Bronchial smooth muscle cell (primary cell): ENCODE data around the gene YIPF6. TPM values are rescaled to one million over a fixed set of nuclear protein-coding genes. Genes with fewer than 3 reads are reported as not detected.

Experiments
- total RNA-seq: library from RNA; depleted of rRNA; stranded (reverse); fragments of >200 nt; gene quantifications from 2 replicates; pipeline ENCODE4 v1.2.1, GENCODE V29; 2014

The YIPF6 gene, protein sequence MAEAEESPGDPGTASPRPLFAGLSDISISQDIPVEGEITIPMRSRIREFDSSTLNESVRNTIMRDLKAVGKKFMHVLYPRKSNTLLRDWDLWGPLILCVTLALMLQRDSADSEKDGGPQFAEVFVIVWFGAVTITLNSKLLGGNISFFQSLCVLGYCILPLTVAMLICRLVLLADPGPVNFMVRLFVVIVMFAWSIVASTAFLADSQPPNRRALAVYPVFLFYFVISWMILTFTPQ
- total RNA-seq, result 9.9 and 20.3 TPM in 2 replicates

DNA sequence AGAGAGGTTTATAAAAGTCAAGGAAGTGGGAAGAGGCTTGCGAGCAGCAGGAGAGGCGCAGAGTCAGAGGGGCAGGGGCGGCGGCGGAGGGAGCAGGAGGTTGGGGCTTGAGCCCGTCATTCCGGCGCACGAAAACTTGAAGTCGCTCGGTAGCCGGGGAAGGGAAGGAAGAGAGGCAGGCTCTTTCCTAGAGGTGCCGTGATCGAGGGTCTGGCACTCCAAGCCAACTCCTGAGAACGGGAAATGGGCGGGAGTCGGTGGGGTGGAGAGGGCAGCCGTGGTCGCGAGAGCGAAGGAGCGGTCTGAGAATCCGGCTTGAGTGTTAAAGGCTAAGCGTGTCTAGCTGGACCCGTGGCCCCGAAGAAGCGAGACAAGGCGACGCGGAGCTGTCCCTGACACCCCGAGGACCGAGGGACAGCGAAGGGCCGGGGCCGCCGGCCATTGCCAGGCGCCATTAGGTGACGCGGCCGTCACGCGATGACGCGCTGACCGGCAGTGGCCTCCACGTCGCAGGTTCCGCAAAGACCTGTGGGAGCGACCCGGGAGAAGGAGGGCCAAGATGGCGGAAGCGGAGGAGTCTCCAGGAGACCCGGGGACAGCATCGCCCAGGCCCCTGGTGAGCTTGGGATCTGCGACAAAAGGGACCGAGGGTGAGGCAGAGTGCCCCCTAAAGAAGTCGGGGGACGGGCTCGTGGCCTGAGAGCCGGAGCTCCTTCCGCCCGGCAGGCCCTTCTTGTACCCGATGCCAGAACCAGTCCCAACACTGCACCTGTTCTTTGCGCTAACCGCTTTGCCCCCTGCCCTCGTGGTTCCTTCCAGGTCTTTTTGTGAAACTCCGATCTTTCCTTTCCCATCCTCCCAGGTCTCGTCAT, at the start of gene YIPF6:
YIPF6 (plus strand) TSS at position 544 of the 872 bp plus-strand sequence; CDS start at position 560, 16 bp downstream.

Other genes starting within 250 kb of the YIPF6 start
- 8.8 and 11.8 TPM in 2 replicates for gene OPHN1, start 65.6 kb upstream of the YIPF6 start, total RNA-seq
- 5.2 TPM in 2 replicates for gene STARD8, start 148.6 kb downstream of the YIPF6 start, total RNA-seq